Suprapubic skin (tissue), 4 donors: ENCODE measurements around the gene TAF12. TPM values are rescaled to one million over a fixed set of nuclear protein-coding genes. Genes with fewer than 3 reads are reported as not detected.

Source experiments
- DNase-seq, 2 donors: peaks; one replicate each; pipeline ENCODE4 v3.0.0-alpha.2; 2019; ENCODE audit warnings: low spot score in 2 of 2
- H3K27ac ChIP-seq: fragments of 200-600 bp; sonication (generic); one replicate; pipeline ENCODE4 v1.5.1; 2019
- H3K27me3 ChIP-seq: fragments of 200-600 bp; sonication (generic); one replicate; pipeline ENCODE4 v1.5.1; 2019
- H3K36me3 ChIP-seq: fragments of 200-600 bp; sonication (generic); one replicate; pipeline ENCODE4 v1.5.1; 2019
- H3K4me1 ChIP-seq: fragments of 200-600 bp; sonication (generic); one replicate; pipeline ENCODE4 v1.5.1; 2019
- H3K4me3 ChIP-seq: fragments of 200-600 bp; sonication (generic); one replicate; pipeline ENCODE4 v1.5.1; 2019; ENCODE audit warnings: mild to moderate bottlenecking
- H3K9me3 ChIP-seq: fragments of 200-600 bp; sonication (generic); one replicate; pipeline ENCODE4 v1.5.1; 2019
- EP300 ChIP-seq: sonication (generic); formaldehyde crosslinking; IDR thresholded peaks from one replicate; pipeline ENCODE4 v1.6.1; 2017; ENCODE audit warnings: antibody characterized with exemption
- POLR2A ChIP-seq, 2 donors: fragments of 450-650 bp; IDR thresholded peaks; one replicate each; pipeline ENCODE4 v1.6.1; 2017; ENCODE audit warnings: antibody characterized with exemption in 2 of 2, mild to moderate bottlenecking in 2 of 2, moderate library complexity in 2 of 2
- POLR2AphosphoS5 ChIP-seq, 3 donors: sonication (generic); formaldehyde crosslinking; IDR thresholded peaks; one replicate each; pipeline ENCODE4 v1.6.1; 2017; ENCODE audit warnings: antibody characterized with exemption in 3 of 3
- WGBS: methylation state at CpG from one replicate; pipeline ENCODE4 v1.1.5; 2018; 5-methylcytosine and 5-hydroxymethylcytosine counted together
- total RNA-seq, 4 donors: library from RNA; depleted of rRNA; stranded (reverse); fragments of >200 nt; gene quantifications; one replicate each; pipeline ENCODE4 v1.1.0, GENCODE V29; 2016
- TF ChIP-seq, protein P1 (sequence below), 2 donors: fragments of 200-600 bp in 1 of 2; fragments of 450-650 bp in 1 of 2; sonication (generic) in 1 of 2; IDR thresholded peaks; one replicate each; pipeline ENCODE4 v1.5.1; 2016 to 2019; ENCODE audit warnings: antibody characterized with exemption in 2 of 2, mild to moderate bottlenecking in 1 of 2, moderate library complexity in 1 of 2

TAF12 gene
- total RNA-seq, 4 donors from 2014 or later = 25.7 to 29.9 (median 27.3) TPM

GRCh38 chr1:28632560-28632959 lies 10.3 kb downstream of the TAF12 start:
- Histone ChIP-seq H3K4me1 (no peaks in the 10 kb centered on the region), H3K27me3 (no peaks in the 10 kb centered on the region), H3K9me3 (no peaks in the 10 kb centered on the region), H3K36me3 (no peaks in the 10 kb centered on the region), H3K4me3 (no peak overlapping the region), H3K27ac (no peak overlapping the region)
- DNase-seq = no peak
- TF ChIP-seq, protein P1, sequence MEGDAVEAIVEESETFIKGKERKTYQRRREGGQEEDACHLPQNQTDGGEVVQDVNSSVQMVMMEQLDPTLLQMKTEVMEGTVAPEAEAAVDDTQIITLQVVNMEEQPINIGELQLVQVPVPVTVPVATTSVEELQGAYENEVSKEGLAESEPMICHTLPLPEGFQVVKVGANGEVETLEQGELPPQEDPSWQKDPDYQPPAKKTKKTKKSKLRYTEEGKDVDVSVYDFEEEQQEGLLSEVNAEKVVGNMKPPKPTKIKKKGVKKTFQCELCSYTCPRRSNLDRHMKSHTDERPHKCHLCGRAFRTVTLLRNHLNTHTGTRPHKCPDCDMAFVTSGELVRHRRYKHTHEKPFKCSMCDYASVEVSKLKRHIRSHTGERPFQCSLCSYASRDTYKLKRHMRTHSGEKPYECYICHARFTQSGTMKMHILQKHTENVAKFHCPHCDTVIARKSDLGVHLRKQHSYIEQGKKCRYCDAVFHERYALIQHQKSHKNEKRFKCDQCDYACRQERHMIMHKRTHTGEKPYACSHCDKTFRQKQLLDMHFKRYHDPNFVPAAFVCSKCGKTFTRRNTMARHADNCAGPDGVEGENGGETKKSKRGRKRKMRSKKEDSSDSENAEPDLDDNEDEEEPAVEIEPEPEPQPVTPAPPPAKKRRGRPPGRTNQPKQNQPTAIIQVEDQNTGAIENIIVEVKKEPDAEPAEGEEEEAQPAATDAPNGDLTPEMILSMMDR (IDR thresholded peaks at IDR 0.05) = no peak
- TF ChIP-seq POLR2A (IDR thresholded peaks at IDR 0.05) (no peak), EP300 (no peak), POLR2AphosphoS5 (IDR thresholded peaks at IDR 0.05) (no peak)
- WGBS = 93% methylated on average over 4 of the region's 4 CpGs

- Histone ChIP-seq H3K27me3 (no peaks in the 10 kb centered on the region), H3K36me3 (no peaks in the 10 kb centered on the region), H3K9me3 (no peaks in the 10 kb centered on the region), H3K4me1 (no peaks in the 10 kb centered on the region), H3K27ac (no peak overlapping the region), H3K4me3 (no peak overlapping the region)
- TF ChIP-seq POLR2AphosphoS5 (IDR thresholded peaks at IDR 0.05) (no peak), POLR2A (IDR thresholded peaks at IDR 0.05) (no peak)
- WGBS = 97% methylated on average over 1 of the region's 1 CpG
- DNase-seq = no peak
Observed at GRCh38 chr1:28631713-28632112, 11.2 kb downstream of the TAF12 start.

DNA sequence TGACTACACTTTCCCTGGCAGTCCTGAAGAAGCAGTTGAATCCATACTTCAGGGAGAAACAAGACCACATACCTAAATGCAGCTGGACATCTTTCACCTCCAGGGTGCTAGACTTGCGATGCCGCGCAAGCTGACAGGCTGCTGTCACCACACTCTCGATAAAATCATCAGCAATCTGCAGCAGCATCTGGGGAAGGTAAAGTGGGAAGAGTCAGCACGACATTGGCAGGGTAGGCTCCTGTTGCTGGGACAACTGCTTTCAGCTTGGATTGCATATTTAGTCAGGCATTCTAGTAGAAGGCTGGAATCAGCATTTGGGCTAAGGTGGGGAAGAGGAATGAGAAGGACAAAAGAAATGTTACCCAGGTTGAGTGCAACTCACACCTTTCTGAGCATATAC lies 29.7 kb downstream of the TAF12 start:
- 92% methylated on average over 5 of the region's 5 CpGs for WGBS
- DNase-seq = no peak
- Histone ChIP-seq H3K36me3 (peaks cover 98% of the 10 kb centered on the region), H3K4me3 (no peak overlapping the region), H3K27me3 (no peaks in the 10 kb centered on the region), H3K27ac (no peak overlapping the region), H3K4me1 (no peaks in the 10 kb centered on the region), H3K9me3 (no peaks in the 10 kb centered on the region)
- TF ChIP-seq POLR2A (IDR thresholded peaks at IDR 0.05) (no peak), POLR2AphosphoS5 (IDR thresholded peaks at IDR 0.05) (no peak), EP300 (no peak)
- TF ChIP-seq, protein P1 (IDR thresholded peaks at IDR 0.05) = no peak

GRCh38 chr1:28606771-28607170 lies 36.1 kb downstream of the TAF12 start:
- Histone ChIP-seq H3K36me3 (peaks cover 88% of the 10 kb centered on the region), H3K4me3 (no peak overlapping the region), H3K9me3 (no peaks in the 10 kb centered on the region), H3K27me3 (no peaks in the 10 kb centered on the region), H3K27ac (no peak overlapping the region), H3K4me1 (peaks cover 3% of the 10 kb centered on the region)
- no peak for DNase-seq
- WGBS = 97% methylated on average over 2 of the region's 2 CpGs
- TF ChIP-seq, protein P1 (IDR thresholded peaks at IDR 0.05) = no peak
- no peak for TF ChIP-seq EP300
- TF ChIP-seq POLR2AphosphoS5 (IDR thresholded peaks at IDR 0.05) = no peak
- no peak for TF ChIP-seq POLR2A (IDR thresholded peaks at IDR 0.05)

DNA sequence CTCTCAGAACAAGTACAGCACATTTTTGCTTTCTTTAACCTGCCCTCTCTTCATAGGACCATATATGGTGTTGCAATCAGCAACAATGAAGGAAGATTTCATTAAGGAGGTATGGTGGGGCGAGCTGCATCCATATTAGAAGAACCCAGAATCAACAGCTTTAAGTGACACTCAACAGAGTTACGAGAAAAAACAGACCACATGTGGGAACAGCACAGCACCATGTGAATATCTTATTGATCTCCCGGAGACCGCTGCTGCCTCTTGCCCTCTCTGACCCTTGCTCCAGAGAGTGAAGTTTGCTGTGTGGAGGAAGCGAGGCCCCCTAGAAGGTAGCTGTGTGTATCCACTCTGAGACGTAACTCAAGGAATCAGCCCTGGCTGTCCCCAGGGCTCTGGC lies 37.9 kb downstream of the TAF12 start:
- Histone ChIP-seq H3K4me1 (peaks cover 4% of the 10 kb centered on the region), H3K27ac (no peak overlapping the region), H3K9me3 (no peaks in the 10 kb centered on the region), H3K27me3 (no peaks in the 10 kb centered on the region), H3K4me3 (no peak overlapping the region), H3K36me3 (peaks cover 69% of the 10 kb centered on the region)
- DNase-seq = no peak
- WGBS = 88% methylated on average over 6 of the region's 6 CpGs
- TF ChIP-seq, protein P1 (IDR thresholded peaks at IDR 0.05) = no peak
- TF ChIP-seq POLR2AphosphoS5 (IDR thresholded peaks at IDR 0.05) = no peak
- TF ChIP-seq POLR2A (IDR thresholded peaks at IDR 0.05) = no peak
- TF ChIP-seq EP300 = no peak

- Histone ChIP-seq H3K4me3 (no peak overlapping the region), H3K9me3 (no peaks in the 10 kb centered on the region), H3K27me3 (no peaks in the 10 kb centered on the region), H3K36me3 (peaks cover 64% of the 10 kb centered on the region), H3K4me1 (peaks cover 4% of the 10 kb centered on the region), H3K27ac (no peak overlapping the region)
- no peak for TF ChIP-seq EP300
- no peak for DNase-seq
- WGBS = 83% methylated on average over 5 of the region's 5 CpGs
Observed at GRCh38 chr1:28604411-28604810, 38.5 kb downstream of the TAF12 start.
